HG03066 (cell line): ENCODE results near the gene AP3B1.

ENCODE experiments used
- ATAC-seq: cut with Tn5 transposase; IDR thresholded peaks from one replicate; pipeline ENCODE4 v1.9.1; 2021; ENCODE audit warnings: low read depth; ENCODE audit not compliant: unreplicated experiment

AP3B1 gene

GRCh38 chr5:78294248-78295034, at the start of gene AP3B1:
AP3B1 (minus strand) TSS chr5:78294698; CDS start chr5:78294579, 119 bp downstream.
- peak; percentile 84 for ATAC-seq

- ATAC-seq = no peak
These were observed 46.9 kb upstream of the AP3B1 start for GRCh38 chr5:78341440-78341839.

GRCh38 chr5:78339617-78340436, 45.3 kb upstream of the AP3B1 start:
- no peak for ATAC-seq

- ATAC-seq = no peak
These were observed 42.2 kb upstream of the AP3B1 start for GRCh38 chr5:78336698-78337097.

GRCh38 chr5:78335976-78336375, 41.5 kb upstream of the AP3B1 start:
- no peak for ATAC-seq

GRCh38 chr5:78334811-78335210, 40.3 kb upstream of the AP3B1 start:
- no peak for ATAC-seq

GRCh38 chr5:78331523-78332080, 37.1 kb upstream of the AP3B1 start:
- no peak for ATAC-seq

- no peak for ATAC-seq
These were observed 34.2 kb upstream of the AP3B1 start for GRCh38 chr5:78328585-78329173.

GRCh38 chr5:78327761-78328510, 33.4 kb upstream of the AP3B1 start:
- ATAC-seq = no peak

- no peak for ATAC-seq
These were observed 32.4 kb upstream of the AP3B1 start for GRCh38 chr5:78326930-78327329.

- no peak for ATAC-seq
These were observed 28.7 kb upstream of the AP3B1 start for GRCh38 chr5:78323241-78323640.

GRCh38 chr5:78320401-78320800, 25.9 kb upstream of the AP3B1 start:
- no peak for ATAC-seq

- ATAC-seq = no peak
These were observed 23.8 kb upstream of the AP3B1 start for GRCh38 chr5:78318337-78318736.

- ATAC-seq = no peak
These were observed 23.0 kb upstream of the AP3B1 start for GRCh38 chr5:78317515-78317914.

GRCh38 chr5:78308703-78309102, 14.2 kb upstream of the AP3B1 start:
- no peak for ATAC-seq

- no peak for ATAC-seq
These were observed 6.1 kb upstream of the AP3B1 start for GRCh38 chr5:78300464-78301045.

GRCh38 chr5:78295035-78295961, 800 bp upstream of the AP3B1 start:
- peak; percentile 12 for ATAC-seq

GRCh38 chr5:78293851-78294247, 649 bp downstream of the AP3B1 start:
- ATAC-seq = no peak

GRCh38 chr5:78291687-78292086, 2.8 kb downstream of the AP3B1 start:
- ATAC-seq = no peak
